SW480 (cell line): ENCODE measurements around the gene JAG2.
"Not testable (repeated sequence)": the region's sequence is repeated elsewhere in the genome, so short reads cannot be mapped to it uniquely, and the experiment has no call there.

Experiments used
- DNase-seq: peaks from one replicate; pipeline ENCODE4 v3.0.0-alpha.2; 2016; ENCODE audit warnings: low spot score

JAG2 gene

DNA sequence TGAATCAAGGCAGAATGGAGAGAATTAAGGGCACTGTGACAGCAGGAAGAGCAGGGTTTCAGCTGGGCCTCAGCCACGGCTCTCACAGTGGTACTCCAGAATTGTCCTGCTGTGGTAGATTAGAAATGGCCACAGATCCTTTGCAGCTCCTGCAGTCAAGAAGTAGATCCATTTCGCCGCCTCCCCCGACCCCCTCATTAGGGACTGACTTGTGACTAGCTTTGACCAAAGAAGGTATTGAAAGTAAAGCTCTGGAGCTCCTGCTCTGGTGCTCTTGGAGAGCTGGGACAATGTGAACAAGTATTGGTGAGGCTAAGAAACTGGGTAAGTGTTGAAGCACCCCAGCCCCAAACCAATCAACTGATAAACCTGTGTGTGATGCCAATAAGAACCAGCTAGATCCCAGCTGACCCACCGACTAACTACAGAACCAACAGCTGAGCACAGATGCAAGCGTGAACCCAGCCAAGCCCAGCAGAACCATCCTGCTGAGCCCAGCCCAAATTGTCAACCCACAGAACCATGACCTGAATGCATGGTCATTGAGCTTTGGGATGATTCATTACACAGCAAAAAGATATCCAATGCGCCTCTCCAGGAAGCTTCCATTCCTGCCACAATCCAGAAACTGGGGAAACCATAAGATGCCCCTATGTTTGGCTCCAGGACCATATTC is 50.7 kb downstream of the JAG2 start:
- no peak for DNase-seq

DNA sequence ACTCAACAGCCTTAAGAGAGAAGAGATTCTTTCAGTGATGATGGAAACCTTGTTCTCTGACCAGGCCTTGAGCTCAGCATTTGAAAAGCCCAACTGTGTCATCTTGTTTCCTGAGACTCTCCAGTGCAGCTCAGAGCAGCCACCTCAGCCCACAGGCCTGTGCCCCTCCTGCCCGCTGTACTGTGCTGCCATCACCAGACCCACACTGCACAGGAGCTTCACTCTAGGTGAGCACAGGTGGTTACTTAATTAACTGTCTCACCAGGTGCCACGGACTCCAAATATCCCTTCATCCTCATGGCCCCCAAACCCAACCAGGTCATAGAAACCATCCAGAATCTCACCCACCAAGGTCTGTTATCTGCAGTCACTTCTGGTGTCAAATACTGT is 51.3 kb downstream of the JAG2 start:
- no peak for DNase-seq

DNA sequence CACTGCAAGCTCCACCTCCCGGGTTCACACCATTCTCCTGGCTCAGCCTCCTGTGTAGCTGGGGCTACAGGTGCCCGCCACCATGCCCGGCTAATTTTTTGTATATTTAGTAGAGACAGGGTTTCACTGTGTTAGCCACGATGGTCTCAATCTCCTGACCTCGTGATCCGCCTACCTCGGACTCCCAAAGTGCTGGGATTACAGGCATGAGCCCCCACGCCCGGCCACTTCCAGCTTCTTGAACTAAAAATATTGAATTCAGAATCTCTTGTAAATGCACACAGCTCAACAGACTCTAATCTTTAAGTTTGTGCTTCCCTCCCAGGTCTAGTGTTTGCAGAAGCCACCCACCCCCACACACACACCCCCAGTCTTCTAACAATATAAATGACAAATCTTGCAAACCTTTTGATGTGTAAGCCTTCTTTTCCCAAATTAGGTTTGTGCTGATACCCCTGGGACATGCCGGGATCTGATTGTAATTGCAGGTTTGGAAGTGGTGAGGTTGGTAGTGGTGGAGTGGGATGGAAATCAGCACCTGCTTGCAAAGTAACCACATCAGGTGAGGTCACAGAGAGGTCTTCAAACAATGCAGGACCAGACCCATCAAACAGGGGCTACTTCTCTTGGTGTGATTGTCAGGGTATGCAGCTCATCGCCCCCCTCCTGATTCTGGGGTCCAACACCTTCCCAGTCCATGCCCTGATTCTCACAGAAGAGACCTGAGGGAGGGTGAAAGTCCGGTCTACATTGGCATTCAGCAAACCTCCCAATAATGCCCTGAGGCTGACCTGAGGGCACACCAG is 51.9 kb downstream of the JAG2 start:
- DNase-seq, result no peak

DNA sequence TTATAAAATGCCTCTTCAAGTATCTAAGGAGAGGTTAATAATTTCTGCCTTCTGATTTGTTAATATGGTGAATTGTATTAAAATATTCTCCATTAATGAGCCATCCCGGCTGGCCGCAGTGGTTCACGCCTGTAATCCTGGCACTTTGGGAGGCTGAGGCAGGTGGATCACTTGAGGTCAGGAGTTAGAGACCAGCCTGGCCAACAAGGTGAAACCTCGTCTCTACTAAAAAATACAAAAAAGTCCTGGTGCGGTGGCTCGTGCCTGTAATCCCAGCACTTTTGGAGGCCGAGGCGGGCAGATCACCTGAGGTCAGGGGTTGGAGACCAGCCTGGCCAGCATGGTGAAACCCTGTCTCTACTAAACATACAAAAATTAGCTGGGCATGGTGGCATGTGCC is 59.3 kb downstream of the JAG2 start:
- not testable (repeated sequence) for DNase-seq

DNA sequence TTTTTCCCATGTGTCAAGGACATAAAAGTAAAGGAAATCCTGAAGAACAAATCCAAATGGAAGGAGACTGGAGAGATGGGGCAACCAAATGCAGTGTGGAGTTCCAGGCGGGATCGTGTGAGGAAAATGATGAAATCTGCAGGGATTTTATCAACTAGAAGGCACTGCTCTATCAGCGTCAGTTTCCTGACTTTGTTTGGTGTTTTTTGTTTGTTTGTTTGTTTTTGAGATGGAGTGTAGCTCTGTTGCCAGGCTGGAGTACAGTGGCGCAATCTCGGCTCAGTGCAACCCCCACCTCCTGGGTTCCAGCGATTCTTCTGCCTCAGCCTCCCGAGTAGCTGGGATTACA is 60.1 kb downstream of the JAG2 start:
- no peak for DNase-seq

DNA sequence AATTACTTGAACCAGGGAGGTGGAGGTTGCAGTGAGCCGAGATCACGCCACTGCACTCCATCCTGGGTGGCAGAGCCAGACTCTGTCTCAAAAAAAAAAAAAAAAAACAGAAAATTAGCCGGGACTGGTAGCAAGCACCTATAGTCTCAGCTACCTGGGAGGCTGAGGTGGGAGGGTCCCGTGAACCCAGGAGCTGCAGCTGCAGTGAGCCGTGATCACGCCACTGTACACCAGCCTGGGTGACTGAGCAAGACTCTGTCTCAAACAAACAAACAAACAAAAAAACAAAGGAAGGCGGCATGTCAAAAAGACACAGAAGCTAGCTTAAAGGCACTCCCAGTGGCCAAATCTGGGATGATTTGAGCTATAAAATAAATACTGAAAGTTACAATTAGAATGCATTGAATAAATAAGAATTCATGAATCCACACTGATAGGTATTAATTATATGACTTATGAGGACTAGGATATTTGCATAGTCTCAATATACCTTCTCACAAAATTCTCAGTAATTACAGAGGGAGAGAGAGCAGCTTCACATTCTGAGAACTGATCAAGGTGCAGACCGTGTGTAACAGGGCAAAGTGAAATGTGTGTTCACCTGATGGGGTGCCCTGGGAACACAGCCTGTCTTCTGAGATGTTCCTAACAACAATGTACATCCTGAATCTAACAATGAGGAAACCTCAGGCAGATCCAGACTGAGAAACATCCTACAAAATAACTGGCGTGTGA is 60.6 kb downstream of the JAG2 start:
- DNase-seq, result no peak

DNA sequence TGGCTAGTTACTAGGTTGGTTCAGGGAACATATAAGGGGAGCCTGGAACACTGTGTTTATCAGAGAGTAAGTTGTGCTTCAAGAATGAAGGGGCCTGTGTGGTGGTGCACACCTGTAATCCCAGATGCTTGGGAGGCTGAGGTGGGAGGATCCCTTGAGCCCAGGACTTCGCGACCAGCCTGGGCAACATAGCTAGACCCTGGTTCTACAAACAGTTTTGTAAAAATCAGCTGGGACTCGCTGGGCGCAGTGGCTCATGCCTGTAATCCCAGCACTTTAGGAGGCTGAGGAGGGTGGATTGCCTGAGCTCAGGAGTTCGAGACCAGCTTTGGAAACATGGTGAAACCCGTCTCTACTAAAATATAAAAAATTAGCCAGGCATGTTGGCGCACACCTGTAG is 61.2 kb downstream of the JAG2 start:
- DNase-seq, result no peak

DNA sequence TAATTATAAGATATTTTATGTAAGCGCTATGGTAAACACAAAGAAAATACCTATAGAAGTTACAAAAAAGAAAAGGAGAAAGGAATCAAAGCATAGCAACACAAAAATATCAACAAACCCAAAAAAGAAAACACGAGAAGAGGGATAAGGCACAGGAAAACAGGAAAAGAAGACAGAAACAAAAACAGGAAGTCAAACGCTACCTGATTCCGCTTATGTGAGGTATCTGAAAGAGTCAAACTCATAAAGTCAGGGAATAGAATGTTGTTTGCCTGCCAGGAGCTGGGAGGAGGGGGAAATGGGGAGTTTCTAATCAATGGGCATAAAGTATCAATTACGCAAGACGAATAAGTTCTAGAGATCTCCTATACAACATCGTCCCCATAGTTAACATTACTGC is 63.4 kb downstream of the JAG2 start:
- DNase-seq, result no peak

DNA sequence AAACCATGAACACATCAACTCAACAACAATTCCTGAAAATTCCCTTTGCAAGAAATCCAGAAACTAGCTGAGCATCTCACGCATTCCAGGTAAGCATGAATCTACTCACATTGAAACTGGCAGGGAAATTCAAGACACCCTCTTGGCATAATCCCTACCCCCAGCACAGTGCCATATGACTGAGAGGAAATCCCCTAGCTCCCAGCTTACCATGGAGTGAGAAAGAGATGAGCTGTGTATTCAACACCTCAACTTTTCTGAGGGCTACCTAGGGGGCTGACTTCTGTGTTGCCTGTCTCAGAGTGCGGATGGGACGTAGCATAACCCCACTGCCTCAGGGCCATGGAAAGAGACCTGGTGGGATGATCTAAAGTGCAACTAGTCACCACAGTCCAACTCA is 65.7 kb downstream of the JAG2 start:
- no peak for DNase-seq

DNA sequence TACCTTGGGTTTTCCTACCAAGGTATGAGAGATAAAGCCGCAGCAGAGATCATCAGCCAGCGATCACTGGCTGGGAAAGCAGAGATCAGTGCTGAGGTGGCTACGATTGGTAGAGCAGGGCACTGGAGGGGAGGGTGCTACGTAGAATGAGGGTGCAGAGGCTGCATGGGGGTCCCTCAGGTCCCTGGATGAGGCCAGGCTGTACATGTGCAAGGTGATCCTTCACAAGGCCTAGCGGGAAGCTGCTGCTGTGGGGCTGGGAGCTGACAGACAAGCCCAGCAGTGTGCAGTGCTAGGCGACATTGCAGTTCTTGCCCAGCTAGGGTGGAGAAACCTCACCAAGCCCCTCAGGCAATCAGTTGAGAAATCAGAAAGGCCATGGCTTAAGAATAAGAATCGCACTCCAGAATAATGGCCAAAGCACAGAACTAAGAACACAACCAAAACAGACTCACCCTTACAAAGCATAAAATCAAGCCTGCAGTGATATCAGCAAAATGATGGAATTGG is 66.2 kb downstream of the JAG2 start:
- no peak for DNase-seq

DNA sequence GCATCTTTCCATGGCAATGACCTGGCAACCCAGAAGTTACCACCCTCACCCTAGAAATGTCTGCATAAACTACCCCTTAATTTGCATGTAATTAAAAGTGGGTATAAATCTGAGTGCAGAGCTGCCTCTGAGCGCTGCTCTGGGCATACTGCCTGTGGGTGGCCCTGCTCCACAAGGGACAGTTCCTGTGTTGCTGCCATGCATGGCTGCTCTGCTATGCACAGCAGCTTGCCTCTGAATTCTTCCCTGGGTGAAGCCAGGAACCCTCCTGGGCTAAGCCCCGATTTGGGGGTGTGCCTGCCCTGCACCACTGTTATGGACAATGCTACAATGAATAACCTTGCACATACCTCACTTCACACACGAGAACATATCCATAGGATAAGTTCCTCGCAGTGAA is 67.7 kb downstream of the JAG2 start:
- no peak for DNase-seq

DNA sequence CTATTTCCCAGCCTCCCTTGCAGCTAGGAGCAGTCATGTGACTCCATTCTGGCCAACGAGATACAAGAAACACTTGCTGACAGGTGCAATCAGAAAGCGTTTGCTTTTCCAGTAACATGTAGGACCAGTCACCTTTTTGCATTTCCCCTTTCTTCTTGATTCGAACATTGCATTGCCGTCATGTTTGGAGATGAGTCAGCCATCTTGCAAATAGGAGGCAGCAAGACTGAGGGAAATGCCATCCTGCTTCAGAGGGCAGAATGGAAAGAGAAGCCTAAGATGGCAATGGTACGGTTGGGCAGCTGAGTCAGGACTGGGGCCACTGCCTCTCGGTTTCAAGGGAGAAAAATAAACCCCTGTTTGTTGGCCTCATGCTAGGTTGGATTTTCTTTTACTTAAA is 68.8 kb downstream of the JAG2 start:
- no peak for DNase-seq

DNA sequence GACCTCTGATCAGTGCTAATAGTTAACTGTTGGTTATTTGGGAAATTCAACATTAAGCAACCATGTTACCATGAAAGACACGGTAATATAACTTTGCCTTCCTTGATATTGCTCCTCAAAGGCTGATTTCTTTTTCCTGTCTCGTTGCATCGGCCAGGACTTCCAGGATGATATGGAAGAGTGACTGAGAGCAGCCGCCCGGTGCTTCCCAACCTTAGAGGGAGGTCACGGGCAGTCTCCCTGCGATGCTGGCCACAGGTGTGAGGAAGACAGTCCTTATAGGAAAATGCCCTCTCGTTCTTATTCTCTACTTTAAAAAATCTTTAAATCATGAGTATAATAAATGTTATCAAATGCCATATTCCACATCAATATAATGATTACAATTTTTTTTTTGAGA is 70.3 kb downstream of the JAG2 start:
- no peak for DNase-seq

DNA sequence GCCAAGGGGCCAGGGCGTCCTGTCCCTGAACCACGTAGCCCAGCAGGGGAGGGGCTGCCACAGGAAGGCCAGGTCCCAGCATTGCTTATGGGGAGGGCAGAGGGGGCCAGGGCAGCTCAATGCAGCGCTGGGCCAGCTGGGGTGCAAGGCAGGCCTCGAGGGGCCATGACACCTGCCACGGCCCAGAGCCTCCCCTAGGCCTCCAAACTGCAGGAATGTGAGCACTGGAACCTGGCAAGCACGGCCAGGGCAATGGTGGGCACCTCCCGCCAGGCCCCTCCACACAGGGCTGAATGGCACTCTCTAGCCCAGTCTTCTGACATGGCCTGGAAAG is 70.8 kb downstream of the JAG2 start:
- DNase-seq, result no peak

DNA sequence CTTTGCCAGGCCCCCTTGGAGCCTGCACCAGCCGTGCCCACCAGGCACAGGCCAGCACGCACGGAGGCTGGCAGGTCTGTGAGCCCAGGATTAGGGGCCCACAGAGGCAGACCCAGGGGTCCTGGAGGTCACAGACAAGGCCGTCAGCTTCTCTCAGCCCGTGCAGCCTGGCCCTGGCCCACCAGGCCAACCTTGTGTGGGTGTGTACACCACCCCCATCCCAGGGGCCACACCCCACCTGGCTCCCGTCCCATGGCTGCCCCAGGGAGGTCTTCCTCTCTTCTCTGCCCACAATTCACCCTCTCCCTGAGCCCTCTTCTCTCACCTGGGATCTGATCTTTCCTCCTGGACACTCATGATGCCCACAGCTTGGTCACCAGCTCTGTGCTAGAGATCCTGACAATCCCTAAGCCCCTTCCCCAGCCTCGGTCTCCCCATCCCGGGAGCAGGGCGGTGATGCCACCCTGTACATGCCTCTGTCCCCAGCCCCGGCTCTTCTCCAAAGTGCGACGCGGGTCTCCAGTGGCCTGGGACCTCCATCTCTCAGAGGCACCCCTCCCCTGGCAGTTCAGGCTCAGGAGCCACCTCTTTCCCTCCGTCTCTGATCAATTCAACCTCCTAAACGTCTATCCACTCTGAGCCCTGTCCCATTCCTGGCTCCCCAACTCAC is 72.2 kb downstream of the JAG2 start:
- DNase-seq, result no peak

DNA sequence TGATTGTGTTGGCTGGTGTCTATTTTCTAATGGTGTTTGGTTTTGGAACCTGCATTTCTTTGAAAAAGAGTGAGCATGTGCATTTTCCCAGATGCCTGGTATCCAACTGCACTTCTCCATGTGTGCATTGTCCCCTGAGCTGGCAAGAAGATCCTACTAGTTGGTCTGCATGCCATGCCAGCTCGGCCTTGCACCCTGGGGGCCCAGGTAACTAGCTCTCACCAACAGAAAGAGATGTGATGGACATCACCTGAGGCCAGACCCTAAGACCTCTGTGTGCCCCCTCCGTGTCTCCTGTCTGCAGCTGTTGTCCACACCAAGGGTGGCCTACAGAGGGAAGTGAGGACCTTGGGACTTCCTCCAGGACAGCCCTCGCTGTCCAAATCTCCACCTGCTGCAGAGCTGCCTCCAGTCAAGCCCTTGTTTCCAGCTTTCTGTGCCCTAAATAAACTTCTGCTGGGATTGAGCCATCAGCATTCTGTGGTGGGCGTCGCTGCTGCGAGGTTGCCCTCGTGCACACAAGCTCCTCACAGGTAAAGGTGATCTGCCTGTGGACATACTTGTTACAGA is 73.3 kb downstream of the JAG2 start:
- DNase-seq, result no peak

DNA sequence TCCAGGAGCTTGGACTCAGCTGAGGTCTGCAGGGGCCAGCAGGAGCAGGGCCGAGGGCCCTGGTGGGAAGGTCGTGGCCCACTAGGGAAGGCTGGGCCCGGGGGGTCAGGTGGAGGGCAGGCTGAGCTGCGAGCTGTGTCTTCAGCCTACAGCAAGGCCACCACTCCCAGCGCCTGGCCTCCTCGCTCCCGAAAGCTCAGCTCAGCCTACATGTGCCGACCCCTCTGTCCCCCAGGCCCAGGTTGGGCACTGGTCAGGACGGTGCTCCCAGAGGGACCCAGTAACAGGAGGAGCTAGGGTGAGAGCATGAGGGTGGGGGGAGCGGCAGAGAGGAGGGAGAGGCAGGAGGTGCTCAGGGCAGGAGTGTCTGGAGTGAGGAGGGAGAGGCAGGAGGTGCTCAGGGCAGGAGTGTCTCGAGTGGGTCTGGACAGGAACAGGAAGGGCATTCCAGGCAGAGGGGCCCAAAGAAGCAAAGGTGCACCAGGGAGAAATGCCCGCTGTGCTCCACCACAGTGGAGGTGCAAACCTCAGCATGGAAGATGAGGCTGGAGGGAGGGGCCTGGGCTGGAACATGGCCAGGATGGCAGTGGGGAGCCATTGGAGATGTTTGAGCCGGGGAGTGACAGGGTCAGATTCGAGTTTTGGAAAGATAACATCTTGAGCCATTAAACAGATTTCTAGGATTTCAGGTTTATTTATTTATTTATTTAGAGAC is 74.2 kb downstream of the JAG2 start:
- no peak for DNase-seq

DNA sequence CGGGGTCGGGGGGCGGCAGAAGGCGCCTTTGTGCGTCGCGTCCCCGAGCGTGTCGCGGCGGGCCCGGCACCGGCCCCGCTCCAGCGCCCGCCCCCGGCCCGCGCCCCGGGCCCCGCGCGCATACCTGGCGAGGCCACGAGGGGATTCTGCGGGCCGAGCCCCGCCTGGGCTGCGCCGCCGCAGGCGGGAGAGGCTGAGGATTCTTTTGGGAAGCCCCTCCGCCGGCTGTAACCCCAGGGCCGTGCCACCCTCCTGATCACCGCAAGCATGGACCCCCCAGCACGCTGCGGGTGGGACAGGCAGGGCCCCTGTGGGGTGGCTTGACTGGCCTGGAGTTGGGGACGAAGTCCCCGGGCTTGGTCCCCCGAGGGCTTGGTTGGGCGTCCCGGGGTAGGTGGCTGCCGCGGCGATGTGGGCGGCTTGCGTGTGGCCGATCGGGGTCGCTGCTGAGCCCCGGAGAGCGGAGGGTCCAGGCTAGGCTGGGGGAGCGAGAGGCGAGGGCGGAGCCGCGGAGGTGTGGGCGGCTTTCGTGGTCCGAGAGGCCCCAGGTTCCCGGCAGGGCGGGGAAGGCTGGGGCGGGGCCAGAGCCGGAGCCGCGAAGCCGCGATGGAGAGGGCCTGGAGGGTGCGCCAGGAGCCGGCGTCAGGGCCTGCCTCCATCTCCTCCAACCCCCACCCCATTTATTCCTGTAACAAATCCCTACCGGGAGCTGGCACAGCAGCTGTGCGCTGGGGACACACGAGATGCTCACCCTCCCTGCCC is 75.0 kb downstream of the JAG2 start:
- DNase-seq, result peak; percentile 92

DNA sequence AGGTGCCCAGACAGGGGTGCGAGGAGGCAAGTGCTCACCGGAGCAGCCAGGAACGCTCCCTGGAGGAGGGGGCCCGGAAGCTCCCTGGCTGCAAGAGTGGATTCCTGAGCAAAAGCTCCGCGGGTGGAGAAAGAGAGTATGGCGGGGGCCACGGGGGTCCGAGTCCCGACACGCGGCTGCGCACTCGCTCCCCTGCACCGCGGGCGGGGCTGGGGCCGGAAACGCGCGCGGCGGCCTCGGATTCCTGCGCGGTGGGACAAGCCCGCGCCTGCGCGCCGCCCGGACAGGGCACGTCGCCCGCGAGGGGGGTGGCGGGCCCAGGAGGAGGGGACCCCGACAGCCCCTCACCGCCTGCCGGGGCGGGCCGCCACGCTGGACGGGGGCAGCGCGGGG is 75.5 kb downstream of the JAG2 start:
- DNase-seq, result peak; percentile 77

DNA sequence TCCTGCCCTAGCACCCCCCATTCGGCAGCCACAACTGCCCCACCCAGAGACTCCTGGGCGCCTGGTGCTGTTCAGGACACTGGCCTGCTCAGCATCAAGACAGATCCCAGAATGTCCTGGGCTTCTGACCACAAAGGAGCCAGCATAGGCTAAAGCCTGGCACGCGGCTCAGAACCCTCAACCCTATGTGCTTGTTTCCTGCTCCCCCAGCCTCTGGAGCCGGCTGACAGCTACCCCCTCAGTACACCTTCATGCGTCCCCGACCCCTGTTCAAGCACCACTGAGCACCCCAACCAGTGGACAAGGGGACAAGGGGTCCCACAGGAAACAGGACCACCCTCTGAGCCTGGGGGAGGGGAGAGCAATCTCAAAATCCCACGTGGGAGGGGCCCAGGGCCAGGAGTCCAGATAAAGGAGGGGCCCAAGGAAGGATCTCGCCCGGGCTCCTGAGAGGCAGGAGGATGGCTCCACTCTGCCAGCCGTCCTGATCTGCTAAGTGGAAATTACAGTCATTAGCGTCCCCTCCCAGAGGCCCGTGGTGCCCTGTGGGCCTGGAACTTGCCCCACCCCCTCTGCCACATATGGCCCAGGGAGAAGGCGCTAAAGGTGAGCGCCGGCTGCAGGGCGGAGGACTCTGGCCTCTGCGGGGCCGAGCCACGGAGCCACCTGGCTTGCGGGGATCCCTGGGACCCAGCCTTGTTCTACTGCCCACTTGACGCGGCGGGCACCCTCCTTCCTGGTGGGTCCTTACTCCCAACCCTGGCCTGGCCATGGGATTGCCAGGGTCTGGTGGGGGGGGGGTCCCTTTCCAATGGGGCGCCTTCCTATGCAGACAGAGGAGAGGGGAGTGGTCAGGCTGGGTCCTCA is 76.2 kb downstream of the JAG2 start:
- DNase-seq, result peak; percentile 90
